GDM1 (cell line): ENCODE measurements around the gene SPDEF.
A peak's percentile ranks its signal among the peaks of the same experiment; 100 is the strongest.

Experiments used
- DNase-seq: peaks from one replicate; lab custom pipeline; 2025; lab: John Stamatoyannopoulos, UW

The SPDEF gene

GRCh38 chr6:34514593-34515472, 41.3 kb downstream of the SPDEF start:
- DNase-seq: no peak

- no peak for DNase-seq
Observed at GRCh38 chr6:34514112-34514511, 42.0 kb downstream of the SPDEF start.

- no peak for DNase-seq
Observed at GRCh38 chr6:34513646-34514045, 42.5 kb downstream of the SPDEF start.

- no peak for DNase-seq
Observed at GRCh38 chr6:34512738-34513115, 43.4 kb downstream of the SPDEF start.

GRCh38 chr6:34511915-34512737, 44.0 kb downstream of the SPDEF start:
- no peak for DNase-seq

- DNase-seq: no peak
Observed at GRCh38 chr6:34511214-34511914, 44.8 kb downstream of the SPDEF start.

GRCh38 chr6:34510299-34510698, 45.8 kb downstream of the SPDEF start:
- DNase-seq: no peak

- DNase-seq: no peak
Observed at GRCh38 chr6:34509782-34510181, 46.3 kb downstream of the SPDEF start.

GRCh38 chr6:34508425-34508824, 47.7 kb downstream of the SPDEF start:
- no peak for DNase-seq

- no peak for DNase-seq
Observed at GRCh38 chr6:34506718-34507117, 49.4 kb downstream of the SPDEF start.

- DNase-seq: no peak
Observed at GRCh38 chr6:34497411-34497810, 58.7 kb downstream of the SPDEF start.

- no peak for DNase-seq
Observed at GRCh38 chr6:34496103-34496685, 59.9 kb downstream of the SPDEF start.

- no peak for DNase-seq
Observed at GRCh38 chr6:34494973-34495372, 61.2 kb downstream of the SPDEF start.

- no peak for DNase-seq
Observed at GRCh38 chr6:34493344-34493743, 62.8 kb downstream of the SPDEF start.

- DNase-seq: peak; percentile 7
Observed at GRCh38 chr6:34491091-34491430, 65.1 kb downstream of the SPDEF start.

- no peak for DNase-seq
Observed at GRCh38 chr6:34490390-34491090, 65.6 kb downstream of the SPDEF start.

GRCh38 chr6:34489207-34489805, 66.8 kb downstream of the SPDEF start:
- DNase-seq: no peak
